Smooth muscle cell (in vitro differentiated cells): ENCODE results near the gene COX19. TPM values are rescaled to one million over a fixed set of nuclear protein-coding genes. Genes with fewer than 3 reads are reported as not detected.

Source experiments
- DNase-seq: peaks from one replicate; lab custom pipeline; 2025; ENCODE audit not compliant: unreplicated experiment; lab: John Stamatoyannopoulos, UW
- H2AFZ ChIP-seq: fragments of 200-600 bp; sonication (generic); 2 replicates; pipeline ENCODE4 v1.6.0; 2016; ENCODE audit warnings: antibody characterized with exemption, low read depth, mild to moderate bottlenecking
- H3F3A ChIP-seq: fragments of 200-600 bp; sonication (generic); 2 replicates; pipeline ENCODE4 v1.6.0; 2017; ENCODE audit warnings: antibody characterized with exemption, low read depth
- H3K27ac ChIP-seq: fragments of 200-600 bp; sonication (generic); 2 replicates; pipeline ENCODE4 v1.5.1; 2016; ENCODE audit warnings: low read depth, mild to moderate bottlenecking
- H3K27me3 ChIP-seq: fragments of 200-600 bp; sonication (generic); 2 replicates; pipeline ENCODE4 v1.6.1; 2016; ENCODE audit warnings: low read depth, mild to moderate bottlenecking
- H3K36me3 ChIP-seq: fragments of 200-600 bp; sonication (generic); 2 replicates; pipeline ENCODE4 v1.5.1; 2016; ENCODE audit warnings: low read depth
- H3K4me1 ChIP-seq: fragments of 200-600 bp; sonication (generic); 2 replicates; pipeline ENCODE4 v1.5.1; 2016; ENCODE audit warnings: low read depth
- H3K4me2 ChIP-seq: fragments of 200-600 bp; sonication (generic); 2 replicates; pipeline ENCODE4 v1.6.0; 2016; ENCODE audit warnings: mild to moderate bottlenecking
- H3K4me3 ChIP-seq: fragments of 200-600 bp; sonication (generic); 2 replicates; pipeline ENCODE4 v1.5.1; 2016; ENCODE audit warnings: mild to moderate bottlenecking
- H3K79me2 ChIP-seq: fragments of 200-600 bp; sonication (generic); 2 replicates; pipeline ENCODE4 v1.6.0; 2016; ENCODE audit warnings: low read depth, mild to moderate bottlenecking
- H3K9ac ChIP-seq: fragments of 200-600 bp; sonication (generic); 2 replicates; pipeline ENCODE4 v1.6.0; 2016; ENCODE audit warnings: low read depth
- H3K9me3 ChIP-seq: fragments of 200-600 bp; sonication (generic); replicated peaks from 2 replicates; pipeline ENCODE4 v1.5.1; 2016; ENCODE audit warnings: low read depth
- H4K20me1 ChIP-seq: fragments of 200-600 bp; sonication (generic); 2 replicates; pipeline ENCODE4 v1.6.0; 2016; ENCODE audit warnings: low read depth
- CTCF ChIP-seq: fragments of 200-600 bp; sonication (generic); IDR thresholded peaks from 2 replicates; pipeline ENCODE4 v1.5.1; 2017; ENCODE audit warnings: borderline replicate concordance, mild to moderate bottlenecking, antibody characterized with exemption; ENCODE audit not compliant: insufficient read depth, poor library complexity, severe bottlenecking
- WGBS: methylation state at CpG from one replicate; pipeline ENCODE4 v1.1.7; 2016; ENCODE audit warnings: low lambda C conversion rate; 5-methylcytosine and 5-hydroxymethylcytosine counted together
- polyA plus RNA-seq: library from polyadenylated mRNA; unstranded; fragments of >200 nt; fragmentation: Nextera tagmentation; extraction: Ambion mirVana; gene quantifications from 2 replicates; pipeline ENCODE4 v1.2.1, GENCODE V29; 2016
- total RNA-seq: library from RNA; depleted of rRNA; stranded (reverse); fragments of >200 nt; gene quantifications from 2 replicates; pipeline ENCODE4 v1.2.3, GENCODE V29; 2014

The COX19 gene
- total and polyA plus RNA-seq, 2 experiments from 2014 or later: 10.0 to 10.4 TPM

- H3K4me1 ChIP-seq: peaks cover 10% of the 10 kb centered on the region
- H3K36me3 ChIP-seq: no peaks in the 10 kb centered on the region
- H3K4me3 ChIP-seq: no peak overlapping the region
- no peaks in the 10 kb centered on the region for H3F3A ChIP-seq
- DNase-seq: no peak
- no peak overlapping the region for H3K27ac ChIP-seq
- H3K27me3 ChIP-seq: no peaks in the 10 kb centered on the region
- H3K4me2 ChIP-seq: no peak overlapping the region
- no peak overlapping the region for H3K9ac ChIP-seq
- H3K79me2 ChIP-seq: peaks cover 13% of the 10 kb centered on the region
- H2AFZ ChIP-seq: no peak overlapping the region
- H4K20me1 ChIP-seq: peaks cover 13% of the 10 kb centered on the region
- no peaks in the 10 kb centered on the region for H3K9me3 ChIP-seq
- TF ChIP-seq CTCF: no peak
- 96% methylated on average over 24 of the region's 24 CpGs for WGBS
Observed at GRCh38 chr7:978416-979091, 3.2 kb upstream of the COX19 start.

GRCh38 chr7:978049-978346 is 2.6 kb upstream of the COX19 start:
- Histone ChIP-seq H3K4me3 (no peak overlapping the region), H3K4me1 (peaks cover 11% of the 10 kb centered on the region), H3K36me3 (peaks cover under 1% of the 10 kb centered on the region), H3K27ac (no peak overlapping the region), H3K27me3 (no peaks in the 10 kb centered on the region), H2AFZ (no peak overlapping the region), H3K9me3 (no peaks in the 10 kb centered on the region), H3K79me2 (peaks cover 18% of the 10 kb centered on the region), H4K20me1 (peaks cover 19% of the 10 kb centered on the region), H3K4me2 (no peak overlapping the region), H3K9ac (no peak overlapping the region), H3F3A (no peaks in the 10 kb centered on the region)
- 85% methylated on average over 7 of the region's 7 CpGs for WGBS
- no peak for DNase-seq
- TF ChIP-seq CTCF: no peak

- H3K9ac ChIP-seq: no peak overlapping the region
- peaks cover 24% of the 10 kb centered on the region for H3K79me2 ChIP-seq
- H3K9me3 ChIP-seq: no peaks in the 10 kb centered on the region
- no peak overlapping the region for H3K4me3 ChIP-seq
- H3K27me3 ChIP-seq: no peaks in the 10 kb centered on the region
- H3K4me2 ChIP-seq: no peak overlapping the region
- peaks cover 5% of the 10 kb centered on the region for H3K36me3 ChIP-seq
- no peak for DNase-seq
- no peaks in the 10 kb centered on the region for H3F3A ChIP-seq
- no peak for TF ChIP-seq CTCF
- H3K27ac ChIP-seq: no peak overlapping the region
- peaks cover 11% of the 10 kb centered on the region for H3K4me1 ChIP-seq
- H2AFZ ChIP-seq: no peak overlapping the region
- 76% methylated on average over 18 of the region's 19 CpGs for WGBS
- peaks cover 24% of the 10 kb centered on the region for H4K20me1 ChIP-seq
Observed at GRCh38 chr7:977326-978048, 2.1 kb upstream of the COX19 start.
